GM21576 (cell line): Measurements from ENCODE around the gene MATN1.

Experiments
- ATAC-seq: cut with Tn5 transposase; IDR thresholded peaks from one replicate; pipeline ENCODE4 v1.9.1; 2021; ENCODE audit warnings: mild to moderate bottlenecking, moderate library complexity; ENCODE audit not compliant: unreplicated experiment

MATN1 gene

GRCh38 chr1:30684881-30685795 lies 38.2 kb downstream of the MATN1 start:
- ATAC-seq, result no peak

- no peak for ATAC-seq
Observed at GRCh38 chr1:30684259-30684658, 39.1 kb downstream of the MATN1 start.

GRCh38 chr1:30683699-30684098 lies 39.7 kb downstream of the MATN1 start:
- ATAC-seq, result no peak

DNA sequence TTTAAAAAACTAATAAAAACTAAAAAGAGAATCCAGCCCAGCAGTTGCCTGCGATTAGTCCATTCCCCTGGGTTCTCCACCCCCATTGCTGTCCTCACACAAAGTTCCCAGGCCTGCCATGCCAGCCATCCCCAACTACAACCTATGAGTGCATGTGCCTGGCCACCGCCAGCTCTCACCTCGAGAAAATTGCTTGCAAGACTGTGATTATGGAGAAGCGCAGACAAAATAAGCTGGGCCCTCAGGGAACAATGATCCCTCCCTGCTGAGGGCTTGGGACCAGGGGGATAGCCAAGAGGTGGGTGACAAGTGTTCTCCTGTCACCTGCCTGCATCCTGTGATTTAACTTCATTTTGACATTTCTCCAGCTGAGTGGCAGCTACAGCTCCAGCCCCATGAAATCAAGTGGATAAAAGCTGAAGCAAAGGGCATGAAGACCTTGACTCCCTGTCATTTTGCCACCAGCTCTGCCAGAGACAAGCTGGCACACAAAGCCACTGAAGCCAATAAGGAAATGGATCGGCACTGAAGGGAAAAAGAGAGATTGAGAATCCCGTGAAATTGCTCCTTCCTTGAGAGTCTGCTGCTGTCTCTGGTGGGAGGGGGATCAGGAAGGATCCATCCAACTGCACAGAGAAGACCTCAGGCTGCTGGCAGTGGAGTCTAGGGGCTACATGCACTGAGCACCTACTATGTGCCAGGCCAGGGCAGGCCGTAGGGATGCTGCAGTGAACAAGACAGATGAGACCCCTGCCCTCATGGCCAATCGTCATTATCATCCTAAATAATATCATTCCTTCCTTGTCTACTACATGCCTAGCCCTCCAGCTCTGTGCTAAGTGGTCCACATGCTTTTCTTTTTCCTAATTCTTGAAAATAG lies 40.7 kb downstream of the MATN1 start:
- ATAC-seq, result no peak

DNA sequence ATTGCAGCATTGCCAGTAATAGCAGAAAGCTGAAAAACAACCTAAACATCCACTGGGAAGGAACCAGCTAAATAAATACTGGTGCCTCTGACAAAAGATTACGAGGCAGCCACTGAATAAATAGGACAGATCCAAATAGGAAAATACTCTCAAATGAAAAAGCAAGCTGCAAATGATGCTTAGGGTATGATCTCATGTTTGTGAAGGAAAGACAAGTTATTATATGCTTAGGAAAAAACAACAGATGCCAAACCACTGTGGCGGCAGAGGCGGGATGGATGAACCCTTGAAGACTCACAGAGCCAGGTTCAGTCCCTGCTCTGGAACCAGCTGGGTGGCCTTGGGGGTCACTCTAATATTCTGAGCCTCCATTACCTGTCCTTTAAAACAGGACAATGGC lies 41.6 kb downstream of the MATN1 start:
- ATAC-seq, result no peak

DNA sequence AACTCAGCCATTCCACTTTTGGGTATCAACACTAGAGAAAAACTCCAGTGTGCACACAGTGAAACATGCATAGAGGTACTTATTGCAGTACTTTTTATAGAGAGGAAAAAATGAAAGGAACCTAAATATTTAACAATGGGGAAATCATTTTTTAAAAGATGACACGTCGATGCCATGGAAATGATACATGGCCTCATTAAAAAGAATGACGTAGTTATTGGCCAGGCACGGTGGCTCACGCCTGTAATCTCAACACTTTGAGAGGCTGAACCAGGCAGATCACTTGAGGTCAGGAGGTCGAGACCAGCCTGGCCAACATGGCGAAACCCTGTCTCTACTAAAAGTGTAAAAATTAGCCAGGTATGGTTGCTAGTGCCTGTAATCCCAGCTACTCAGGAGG lies 42.5 kb downstream of the MATN1 start:
- ATAC-seq, result no peak

GRCh38 chr1:30680429-30680828 lies 43.0 kb downstream of the MATN1 start:
- ATAC-seq, result no peak

- no peak for ATAC-seq
Observed at GRCh38 chr1:30679976-30680305, 43.4 kb downstream of the MATN1 start.

DNA sequence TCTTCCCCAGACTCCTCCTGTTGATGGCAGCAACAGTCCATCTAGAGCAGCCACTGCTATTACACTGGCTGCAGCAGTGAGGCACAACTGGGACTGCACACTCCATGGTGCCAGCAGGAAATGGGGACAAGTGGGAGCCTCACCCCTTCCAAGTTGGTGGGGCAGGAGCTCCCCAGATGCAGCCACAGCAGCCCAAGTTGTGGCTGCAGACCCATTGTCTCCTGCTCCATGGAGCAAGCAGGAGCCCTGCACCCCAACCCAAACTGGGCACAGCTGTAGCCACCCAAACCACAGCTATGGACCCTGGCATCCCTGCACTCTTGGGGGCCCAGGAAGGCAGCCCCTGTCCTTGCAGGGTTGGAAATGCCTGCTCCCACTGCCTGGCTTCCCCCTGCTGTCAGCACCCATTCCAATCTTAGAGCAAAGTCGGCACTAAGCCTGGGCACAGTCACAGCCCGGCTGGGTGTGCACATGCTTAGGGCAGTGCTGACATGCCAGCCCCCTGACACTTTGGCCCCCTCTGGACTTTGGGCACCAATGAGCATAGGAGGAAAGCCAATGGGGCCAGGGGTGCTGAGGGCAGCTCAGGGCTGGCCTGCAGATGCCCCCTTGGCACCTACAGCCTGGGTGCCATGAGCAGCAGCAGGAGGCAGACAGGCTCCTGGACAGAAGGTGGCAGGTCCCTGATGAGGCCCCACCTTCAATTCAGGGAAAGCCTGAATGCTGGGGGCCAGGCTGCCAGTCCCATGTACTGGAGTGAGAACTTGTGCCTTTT lies 44.0 kb downstream of the MATN1 start:
- no peak for ATAC-seq

DNA sequence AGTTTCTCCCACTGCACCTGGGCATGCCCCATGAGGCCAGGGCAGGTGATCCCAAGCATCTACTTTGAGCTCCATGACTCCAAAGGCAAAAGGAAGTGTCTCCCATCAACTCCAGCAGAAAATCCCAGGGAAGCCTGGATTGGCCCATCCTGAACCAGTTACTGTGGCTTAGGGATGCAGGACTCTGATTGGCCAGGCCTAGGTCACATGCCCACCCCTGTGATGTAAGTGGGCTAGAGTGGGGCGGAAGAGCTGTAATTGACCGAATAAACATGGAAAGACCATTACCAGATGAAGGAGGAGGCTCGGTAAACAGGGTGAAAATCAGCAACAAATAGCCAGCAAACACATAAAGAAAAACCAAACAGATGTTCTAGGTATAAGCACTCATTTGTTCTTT lies 45.2 kb downstream of the MATN1 start:
- no peak for ATAC-seq

GRCh38 chr1:30677471-30677870 lies 45.9 kb downstream of the MATN1 start:
- ATAC-seq, result no peak

- ATAC-seq, result no peak
Observed at GRCh38 chr1:30675761-30676160, 47.6 kb downstream of the MATN1 start.

DNA sequence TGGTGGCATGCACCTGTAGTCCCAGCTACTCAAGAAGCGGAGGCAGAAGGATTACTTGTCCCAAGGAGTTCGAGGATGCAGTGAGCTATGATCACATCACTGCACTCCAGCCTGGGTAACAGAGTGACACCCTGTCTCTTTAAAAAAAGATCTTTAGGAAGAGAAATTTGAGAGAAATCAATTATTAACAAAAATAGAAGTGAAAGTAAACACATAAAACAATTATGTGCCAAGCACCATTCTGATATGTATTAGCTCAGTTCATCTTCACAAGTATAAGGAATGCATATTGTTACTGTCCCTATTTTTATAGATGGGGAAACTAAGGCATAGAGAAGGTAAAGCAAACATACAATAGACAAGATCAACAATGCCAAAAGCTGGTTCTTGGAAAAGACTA lies 48.1 kb downstream of the MATN1 start:
- ATAC-seq, result no peak

DNA sequence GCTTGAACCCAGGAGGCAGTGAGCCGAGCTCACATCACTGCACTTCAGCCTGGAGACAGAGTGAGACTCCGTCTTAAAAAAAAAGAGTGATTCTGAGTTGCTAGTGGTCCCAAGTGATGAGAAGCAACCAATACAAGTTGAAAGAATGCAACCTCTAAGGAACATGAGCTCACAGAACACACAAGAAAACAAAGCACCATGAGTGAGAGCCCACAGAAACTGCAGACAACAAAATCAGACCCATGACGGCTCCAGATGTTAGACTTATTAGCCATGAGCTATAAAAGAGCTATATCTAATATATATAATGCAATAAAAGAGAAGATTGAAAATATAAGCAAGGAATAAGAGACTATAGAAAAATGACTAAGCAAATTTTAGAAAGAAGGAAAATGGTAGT lies 50.0 kb downstream of the MATN1 start:
- no peak for ATAC-seq

GRCh38 chr1:30672661-30673060 lies 50.7 kb downstream of the MATN1 start:
- no peak for ATAC-seq

- no peak for ATAC-seq
Observed at GRCh38 chr1:30670240-30671060, 52.9 kb downstream of the MATN1 start.

DNA sequence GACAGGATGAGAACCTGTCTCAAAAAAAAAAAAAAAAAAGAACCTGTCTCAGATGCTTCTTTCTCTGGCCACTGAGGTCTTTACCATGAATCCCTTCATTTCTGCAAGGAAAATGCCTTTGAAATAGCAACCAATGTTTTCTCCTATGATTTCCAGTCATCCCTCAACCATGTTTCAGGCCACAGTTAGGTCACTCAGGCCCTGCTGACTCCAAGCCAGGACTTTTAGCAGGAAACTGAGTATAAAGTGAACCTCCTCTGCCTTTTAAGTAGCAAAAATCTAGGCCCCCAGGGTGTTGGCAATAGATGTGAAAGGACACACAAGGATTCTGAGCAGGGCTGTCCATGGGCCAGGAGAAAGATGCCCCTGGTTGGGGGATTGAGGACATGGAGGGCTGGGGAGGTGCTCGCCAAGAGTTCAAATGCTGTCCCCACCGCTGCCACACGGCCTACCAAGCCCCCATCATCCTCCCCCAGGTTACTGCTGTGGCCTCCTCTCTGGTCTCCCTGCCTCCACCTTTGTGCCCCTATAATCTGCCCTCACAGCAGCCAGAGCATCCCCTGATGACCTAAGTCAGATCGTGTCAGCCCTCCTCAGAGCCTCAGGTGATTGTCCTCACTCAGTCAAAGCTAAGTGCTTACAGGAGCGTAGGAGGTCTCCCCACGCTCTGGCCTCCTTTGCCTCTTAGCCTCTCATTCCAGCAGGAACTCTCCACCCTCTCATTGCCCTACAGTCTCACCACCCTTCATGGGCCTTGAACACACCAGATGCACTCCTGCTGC lies 54.6 kb downstream of the MATN1 start:
- no peak for ATAC-seq

DNA sequence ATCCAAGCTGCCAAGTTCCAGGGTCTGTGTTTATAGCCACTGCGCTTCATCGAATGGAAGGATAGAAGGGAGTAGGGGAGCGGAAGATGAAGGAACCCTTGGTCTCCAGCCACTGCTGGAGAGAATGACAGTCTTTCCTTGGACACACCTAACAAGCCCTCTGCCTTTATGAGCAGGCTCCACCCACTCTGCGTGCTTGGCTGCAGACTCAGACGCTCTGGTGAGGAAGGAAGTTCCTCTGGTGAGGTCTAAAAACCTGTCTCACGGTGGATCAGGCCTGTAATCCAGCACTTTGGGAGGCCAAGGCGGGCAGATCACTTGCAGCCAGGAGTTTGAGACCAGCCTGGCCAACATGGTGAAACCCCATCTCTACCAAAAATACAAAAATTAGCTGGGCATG lies 55.4 kb downstream of the MATN1 start:
- no peak for ATAC-seq

DNA sequence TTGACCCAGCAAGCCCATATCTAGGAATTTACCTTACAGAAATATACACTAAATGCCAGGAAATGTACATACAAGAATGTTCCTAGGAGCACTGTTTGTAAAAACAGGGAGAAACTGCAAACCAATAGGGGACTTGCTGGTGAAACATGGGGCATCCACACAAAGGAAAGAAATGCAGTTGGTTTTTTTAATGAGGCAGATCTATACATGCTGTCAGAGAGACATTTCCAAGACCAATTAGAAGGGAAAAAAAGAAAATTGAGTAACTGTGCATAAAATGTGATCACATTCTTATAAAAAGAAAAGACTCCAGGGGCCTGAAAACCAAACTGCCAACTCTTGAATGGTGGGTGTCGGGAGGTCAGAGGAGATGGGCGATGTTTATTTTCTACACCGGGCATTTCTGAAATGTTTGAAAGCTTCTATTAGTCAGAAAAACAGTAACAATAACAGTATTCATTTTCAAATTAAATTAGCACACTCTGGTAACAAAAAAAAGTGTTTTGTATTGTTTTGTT lies 56.6 kb downstream of the MATN1 start:
- no peak for ATAC-seq
